ENCODE results near the gene RAB8B.
"Not testable (repeated sequence)": the region's sequence is repeated elsewhere in the genome, so short reads cannot be mapped to it uniquely, and the experiment has no call there.

The RAB8B gene

GRCh38 chr15:63208824-63209223, 19.4 kb downstream of the RAB8B start:
- not testable (repeated sequence) for DNase-seq (ENCODE audit: low read depth)

GRCh38 chr15:63210151-63211091, 21.0 kb downstream of the RAB8B start:
- DNase-seq (ENCODE audit: low read depth) = no peak

- no peak for DNase-seq (ENCODE audit: low read depth)
Observed at GRCh38 chr15:63211092-63211490, 21.7 kb downstream of the RAB8B start.

DNA sequence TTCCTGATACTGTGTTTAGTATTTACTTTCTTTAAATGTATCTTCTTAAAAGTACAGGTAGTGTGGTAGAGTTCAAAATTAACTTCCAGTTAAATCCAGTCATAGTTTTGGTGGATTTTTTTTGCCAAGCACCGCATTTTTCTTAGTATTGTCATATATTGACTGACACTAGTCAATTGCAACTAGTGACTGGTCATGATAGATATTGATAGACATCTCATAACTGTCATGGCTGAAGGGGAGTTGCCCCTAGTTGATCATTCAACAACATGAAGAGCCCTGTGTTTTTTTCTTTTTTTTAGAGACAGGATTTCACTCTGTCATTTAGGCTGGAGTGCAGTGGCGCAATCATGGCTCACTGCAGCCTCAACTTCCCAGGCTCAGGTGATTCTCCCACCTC, 22.1 kb downstream of the RAB8B start:
- DNase-seq (ENCODE audit: low read depth) = no peak

DNA sequence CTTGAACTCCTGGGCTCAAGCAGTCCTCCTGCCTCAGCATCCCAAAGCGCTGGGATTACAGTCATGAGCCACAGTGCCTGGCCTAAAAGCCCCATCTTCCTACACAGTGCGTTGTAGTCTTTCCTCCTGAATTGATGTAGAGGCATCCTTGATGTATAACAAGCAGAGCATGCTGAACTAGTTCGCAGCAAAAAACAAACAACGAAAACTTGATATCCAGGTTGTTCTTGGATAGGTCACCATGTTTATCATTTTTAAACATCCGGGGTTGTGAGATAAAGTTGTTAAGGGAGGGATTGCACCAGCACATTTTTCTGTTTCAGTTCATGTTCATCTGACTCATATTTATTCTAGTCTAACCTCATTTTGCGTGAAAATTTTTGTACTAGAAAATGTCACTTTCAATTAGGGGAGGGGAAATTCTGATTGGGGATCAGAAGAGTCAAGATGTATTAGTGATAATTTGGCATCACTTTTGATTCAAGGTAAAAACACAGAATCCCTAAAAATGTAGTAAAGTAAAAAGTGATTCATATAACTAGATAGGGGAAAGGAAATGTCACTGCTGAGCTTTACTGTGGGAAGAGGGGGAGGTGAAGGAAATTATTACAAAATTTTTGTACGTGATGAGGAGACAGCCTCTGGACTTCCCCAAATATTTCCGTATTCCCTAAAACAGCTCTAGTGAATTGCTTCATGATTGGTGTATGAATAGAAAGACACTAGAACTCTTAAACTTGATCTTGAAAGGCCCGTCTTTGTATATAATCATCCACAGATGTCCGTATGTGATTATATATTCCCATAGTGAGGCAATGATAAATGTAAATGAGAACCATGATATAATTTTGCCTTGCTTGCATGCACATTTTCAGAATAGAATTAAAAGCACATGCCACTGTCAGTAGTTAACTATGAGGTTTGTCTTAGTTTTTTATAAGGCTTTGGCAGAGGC, 22.9 kb downstream of the RAB8B start:
- no peak for DNase-seq (ENCODE audit: low read depth)

DNA sequence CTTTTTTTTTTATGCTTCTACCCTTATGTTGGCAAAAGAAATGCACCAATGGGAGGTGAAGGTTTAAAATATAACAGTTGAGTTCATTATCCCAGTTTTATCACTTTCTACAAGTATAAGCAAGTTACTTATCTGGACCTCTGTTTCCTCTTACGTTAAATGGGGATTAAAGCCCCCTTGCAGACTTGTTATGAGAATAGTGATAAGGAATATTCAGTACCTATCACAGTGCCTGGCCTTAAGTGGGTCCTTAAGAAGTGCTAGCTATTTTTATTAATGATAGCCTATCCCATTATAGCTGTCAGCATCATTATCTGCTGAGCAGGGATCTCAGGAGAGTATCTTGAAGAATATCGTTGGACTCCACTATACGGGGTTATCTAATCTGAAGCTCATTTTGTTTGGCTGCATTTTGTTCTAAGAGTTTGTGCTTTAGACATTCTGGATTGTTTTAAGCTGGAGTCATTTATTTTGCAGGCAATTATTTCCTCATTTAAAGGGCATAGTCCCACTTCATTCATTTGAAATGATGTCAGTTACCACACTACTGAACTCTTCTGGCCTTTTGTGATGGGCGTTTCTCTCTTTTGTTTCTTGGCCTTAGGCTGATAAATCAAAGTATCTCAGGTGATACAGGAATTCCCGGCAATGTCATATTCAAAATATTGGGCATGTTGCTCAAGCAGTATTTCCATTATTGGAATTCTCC, 28.8 kb downstream of the RAB8B start:
- no peak for DNase-seq (ENCODE audit: low read depth)

DNA sequence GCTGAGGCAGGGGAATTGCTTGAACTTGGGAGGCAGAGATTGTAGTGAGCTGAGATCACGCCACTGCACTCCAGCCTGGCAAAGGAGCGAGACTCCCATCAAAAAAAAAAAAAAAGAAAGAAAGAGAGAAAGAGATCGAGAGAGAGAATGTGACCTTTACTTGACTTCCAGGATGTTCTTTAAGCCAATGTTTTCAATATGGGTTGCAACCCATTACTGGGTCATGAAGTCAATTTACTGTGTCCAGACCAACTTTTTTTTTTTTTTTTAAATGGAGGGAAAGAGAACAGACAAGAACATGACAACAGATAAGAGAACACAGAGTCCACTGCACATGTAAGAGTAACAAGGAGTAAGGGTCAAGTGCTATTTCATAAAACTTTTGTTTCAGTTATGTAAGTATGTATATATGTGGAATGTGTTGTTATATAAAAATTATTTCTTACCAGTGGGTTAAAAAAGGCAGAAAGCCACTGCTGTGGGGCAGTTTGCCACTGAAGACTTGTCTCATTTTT, 29.8 kb downstream of the RAB8B start:
- no peak for DNase-seq (ENCODE audit: low read depth)

DNA sequence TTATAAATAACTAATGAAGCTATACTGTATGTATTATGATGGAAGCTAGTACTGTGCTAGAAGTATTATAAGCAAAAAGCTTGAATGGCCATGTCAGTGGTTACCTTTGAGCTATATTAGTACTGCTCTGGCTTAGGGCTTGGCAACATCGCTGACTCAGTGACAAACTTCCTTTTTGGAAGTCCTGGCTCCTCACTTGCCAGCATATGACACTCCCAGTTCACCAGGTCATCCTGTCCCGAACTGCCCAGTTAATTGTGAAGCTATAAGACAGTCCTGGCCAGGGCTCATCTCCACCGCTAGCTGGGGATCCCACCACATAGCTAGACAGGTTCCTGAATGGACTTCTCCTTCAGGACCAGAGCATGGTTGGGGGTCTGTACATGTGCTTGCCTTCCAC, 31.9 kb downstream of the RAB8B start:
- no peak for DNase-seq (ENCODE audit: low read depth)

DNA sequence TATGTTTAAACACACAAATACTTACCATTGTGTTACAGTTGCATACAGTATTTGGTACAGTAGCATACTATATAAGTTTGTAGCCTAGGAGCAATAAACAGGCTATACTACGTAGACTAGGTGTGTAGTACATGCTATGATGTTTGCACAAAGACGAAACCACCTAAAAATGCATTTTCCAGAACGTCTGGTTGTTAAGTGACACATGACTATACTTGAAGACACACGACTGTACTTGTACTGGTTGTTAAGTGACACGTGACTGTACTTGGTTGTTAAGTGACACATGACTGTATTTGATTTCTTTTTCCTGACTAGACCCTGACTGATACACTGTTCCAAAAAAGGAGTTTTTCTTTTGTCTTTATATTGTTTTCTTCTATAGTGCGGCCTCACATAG, 34.1 kb downstream of the RAB8B start:
- DNase-seq (ENCODE audit: low read depth) = no peak

- DNase-seq (ENCODE audit: low read depth) = no peak
Observed at GRCh38 chr15:63225381-63225780, 36.0 kb downstream of the RAB8B start.

- no peak for DNase-seq (ENCODE audit: low read depth)
Observed at GRCh38 chr15:63226155-63226883, 36.9 kb downstream of the RAB8B start.

DNA sequence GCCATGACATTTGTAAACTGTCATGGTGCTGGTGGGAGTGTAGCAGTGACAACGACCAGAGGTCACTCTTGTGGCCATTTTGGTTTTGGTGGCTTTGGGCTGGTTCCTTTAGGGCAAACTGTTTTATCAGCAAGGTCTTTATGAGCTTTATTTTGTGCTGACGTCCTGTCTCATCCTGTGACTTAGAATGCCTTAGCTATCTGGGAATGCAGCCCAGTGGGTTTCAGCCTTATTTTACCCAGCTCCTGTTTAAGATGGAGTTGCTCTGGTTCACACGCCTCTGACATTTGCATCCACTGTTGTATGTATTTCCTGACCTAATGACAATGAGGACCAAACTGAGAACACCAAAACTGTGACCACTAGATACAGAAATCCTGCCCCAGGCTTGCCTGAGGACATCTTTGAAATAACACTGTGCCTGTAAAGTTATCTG, 37.6 kb downstream of the RAB8B start:
- no peak for DNase-seq (ENCODE audit: low read depth)

DNA sequence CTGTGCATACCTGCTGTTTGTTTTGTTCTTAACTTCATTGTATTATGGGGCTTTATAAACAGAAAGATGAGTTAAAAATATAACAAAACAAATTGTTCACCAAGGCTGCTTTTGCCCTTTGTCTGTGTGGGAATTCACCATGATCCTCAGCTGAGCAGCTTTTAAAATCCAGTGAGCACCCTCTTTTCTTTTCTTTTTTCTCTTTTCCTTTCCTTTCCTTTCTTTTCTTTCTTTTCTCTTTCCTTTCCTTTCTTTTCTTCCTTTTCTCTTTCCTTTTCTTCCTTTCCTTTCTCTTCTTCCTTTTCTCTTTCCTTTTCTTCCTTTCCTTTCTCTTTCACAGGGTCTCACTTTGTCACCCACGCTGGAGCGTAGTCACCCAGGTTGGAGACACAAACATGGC, 38.3 kb downstream of the RAB8B start:
- no peak for DNase-seq (ENCODE audit: low read depth)

GRCh38 chr15:63231206-63231605, 41.8 kb downstream of the RAB8B start:
- no peak for DNase-seq (ENCODE audit: low read depth)

GRCh38 chr15:63231706-63232105, 42.3 kb downstream of the RAB8B start:
- no peak for DNase-seq (ENCODE audit: low read depth)

- DNase-seq (ENCODE audit: low read depth) = no peak
Observed at GRCh38 chr15:63232405-63232804, 43.0 kb downstream of the RAB8B start.

- DNase-seq (ENCODE audit: low read depth) = no peak
Observed at GRCh38 chr15:63232943-63233342, 43.5 kb downstream of the RAB8B start.

DNA sequence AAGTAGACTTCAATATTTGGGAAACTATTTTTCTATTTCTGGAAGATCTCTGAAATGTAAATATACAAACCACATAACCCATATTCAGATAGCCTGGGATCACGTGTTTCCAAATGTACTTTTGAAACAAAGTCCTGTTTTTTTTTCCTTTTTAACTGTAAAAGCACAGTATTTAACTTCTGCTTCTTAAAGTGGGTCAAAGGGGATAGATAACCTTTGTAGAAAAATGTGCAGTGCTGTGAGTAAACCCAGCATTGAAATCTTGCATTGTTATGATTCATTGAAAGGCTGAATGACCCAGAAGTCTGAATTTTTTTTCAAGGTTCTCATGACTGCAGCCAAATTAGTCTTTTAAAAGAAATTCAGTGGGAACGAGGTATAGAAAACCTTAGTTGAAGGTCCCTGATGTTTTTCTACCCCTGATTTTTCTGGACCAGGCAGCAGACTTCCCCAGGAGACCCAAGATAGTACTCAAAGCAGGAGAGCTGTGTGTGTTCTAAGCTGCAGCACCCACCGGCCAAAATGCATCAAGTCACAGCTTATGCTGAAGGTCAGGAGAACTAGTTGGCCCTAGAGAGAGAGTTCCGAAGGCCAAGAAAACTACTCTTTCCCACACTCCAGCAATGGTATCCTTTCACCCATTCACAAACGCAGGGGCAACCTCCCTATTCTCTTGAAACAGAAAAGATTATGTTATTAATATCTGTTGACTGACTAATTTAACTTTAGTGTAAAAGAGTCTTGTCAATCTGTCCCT, 44.4 kb downstream of the RAB8B start:
- no peak for DNase-seq (ENCODE audit: low read depth)

DNA sequence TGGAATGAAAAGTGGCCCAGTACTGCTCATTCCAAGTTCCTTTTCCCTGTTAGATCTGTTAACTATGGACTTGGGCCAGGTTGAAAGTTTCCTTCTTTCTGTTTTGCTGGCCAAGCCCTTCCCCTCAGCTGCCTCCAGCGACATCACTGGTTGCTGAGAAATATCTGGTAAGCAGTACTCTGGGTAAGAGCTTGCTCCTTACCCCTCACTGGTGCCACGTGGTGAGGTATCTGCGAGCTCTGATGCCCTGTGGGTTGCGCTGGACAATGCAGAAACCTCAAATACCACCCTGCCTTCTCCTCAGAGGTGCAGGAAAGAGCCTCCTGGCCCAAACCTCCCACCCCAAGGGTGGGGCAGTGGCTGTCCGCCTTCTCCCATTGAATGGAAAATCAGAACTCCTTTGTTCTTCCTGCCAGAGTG, 45.1 kb downstream of the RAB8B start:
- DNase-seq (ENCODE audit: low read depth) = no peak

- no peak for DNase-seq (ENCODE audit: low read depth)
Observed at GRCh38 chr15:63236272-63236671, 46.9 kb downstream of the RAB8B start.
